ENCODE measurements around the gene EMC8. TPM values are rescaled to one million over a fixed set of nuclear protein-coding genes. Genes with fewer than 3 reads are reported as not detected.

The EMC8 gene
- total and polyA plus RNA-seq, 2 experiments from 2014 or later, result 51.1 to 69.4 TPM

DNA sequence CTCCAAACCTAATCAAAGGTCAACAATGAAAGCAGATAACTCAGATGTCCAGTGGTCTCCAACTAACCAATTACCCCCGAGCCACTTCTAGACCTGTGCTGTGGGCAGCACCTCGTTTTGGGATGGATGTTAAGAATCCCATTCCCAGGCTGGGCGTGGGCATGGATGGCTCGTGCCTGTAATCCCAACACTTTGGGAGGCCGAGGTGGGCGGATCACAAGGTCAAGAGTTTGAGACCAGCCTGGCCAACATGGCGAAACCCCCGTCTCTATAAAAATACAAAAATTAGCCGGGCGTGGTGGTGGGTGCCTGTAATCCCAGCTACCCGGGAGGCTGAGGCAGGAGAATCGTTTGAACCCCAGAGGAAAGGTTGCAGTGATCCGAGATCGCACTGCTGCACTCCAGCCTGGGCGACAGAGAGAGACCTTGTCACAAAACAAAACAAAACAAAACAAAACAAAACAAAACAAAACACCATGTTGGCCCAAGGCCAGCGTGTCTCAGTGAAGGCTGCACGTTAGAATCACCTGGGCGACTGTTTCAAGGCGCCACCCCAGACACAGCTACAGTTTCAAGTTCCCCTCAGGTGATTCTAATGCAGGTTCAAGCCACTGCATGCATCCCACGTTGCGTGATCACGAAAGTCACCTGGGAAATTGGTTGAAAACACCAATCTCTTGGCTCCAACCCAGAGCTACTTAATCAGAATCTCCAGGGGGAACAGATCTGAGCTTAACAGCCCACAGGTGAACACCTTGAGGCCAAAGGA is 21.4 kb upstream of the EMC8 start:
- ATAC-seq (no peak), DNase-seq (ENCODE audit: low spot score) (no peak)
- Histone ChIP-seq H3K27ac (ENCODE audit: low read depth) (no peak overlapping the region), H3F3A (replicated peaks; ENCODE audit: low read depth) (no peaks in the 10 kb centered on the region), H3K4me1 (ENCODE audit: insufficient read depth) (no peaks in the 10 kb centered on the region), H2AFZ (peak overlapping the region; percentile 86; the same call in 1 of the 2 replicates), H3K4me3 (no peak overlapping the region), H3K9me2 (ENCODE audit: insufficient read depth) (peaks cover 7% of the 10 kb centered on the region; the same call in 1 of the 2 replicates), H3K4me2 (no peak overlapping the region), H3K79me2 (replicated peaks; ENCODE audit: insufficient read depth) (no peaks in the 10 kb centered on the region), H3K36me3 (ENCODE audit: insufficient read depth) (no peaks in the 10 kb centered on the region), H4K20me1 (replicated peaks; ENCODE audit: insufficient read depth) (no peaks in the 10 kb centered on the region), H3K27me3 (ENCODE audit: insufficient read depth) (0 out of 2 replicates have a peak, but pooled peaks cover 4% of the 10 kb centered on the region)
- Mint-ChIP-seq H3K4me3 (no peak overlapping the region), H3K27ac (no peak overlapping the region), H3K4me1 (no peaks in the 10 kb centered on the region; the same call in 2 of the 3 replicates), H3K36me3 (ENCODE audit: low read depth) (no peaks in the 10 kb centered on the region), H3K27me3 (ENCODE audit: insufficient read depth, low read depth, poor library complexity) (peaks cover 11% of the 10 kb centered on the region), H3K9me3 (peaks cover 4% of the 10 kb centered on the region; the same call in 1 of the 3 replicates)
- TF ChIP-seq STAT1 (IDR thresholded peaks at IDR 0.05; ENCODE audit: unreplicated experiment), result no peak
- TF ChIP-seq POLR2AphosphoS5 (IDR thresholded peaks at IDR 0.05; ENCODE audit: low read depth), result no peak
- no peak for TF ChIP-seq EZH2 (IDR thresholded peaks at IDR 0.05; ENCODE audit: low read depth, unreplicated experiment)
- no peak for TF ChIP-seq ZNF114 (CRISPR knock-in tag; IDR thresholded peaks at IDR 0.05)
- TF ChIP-seq, protein P1, sequence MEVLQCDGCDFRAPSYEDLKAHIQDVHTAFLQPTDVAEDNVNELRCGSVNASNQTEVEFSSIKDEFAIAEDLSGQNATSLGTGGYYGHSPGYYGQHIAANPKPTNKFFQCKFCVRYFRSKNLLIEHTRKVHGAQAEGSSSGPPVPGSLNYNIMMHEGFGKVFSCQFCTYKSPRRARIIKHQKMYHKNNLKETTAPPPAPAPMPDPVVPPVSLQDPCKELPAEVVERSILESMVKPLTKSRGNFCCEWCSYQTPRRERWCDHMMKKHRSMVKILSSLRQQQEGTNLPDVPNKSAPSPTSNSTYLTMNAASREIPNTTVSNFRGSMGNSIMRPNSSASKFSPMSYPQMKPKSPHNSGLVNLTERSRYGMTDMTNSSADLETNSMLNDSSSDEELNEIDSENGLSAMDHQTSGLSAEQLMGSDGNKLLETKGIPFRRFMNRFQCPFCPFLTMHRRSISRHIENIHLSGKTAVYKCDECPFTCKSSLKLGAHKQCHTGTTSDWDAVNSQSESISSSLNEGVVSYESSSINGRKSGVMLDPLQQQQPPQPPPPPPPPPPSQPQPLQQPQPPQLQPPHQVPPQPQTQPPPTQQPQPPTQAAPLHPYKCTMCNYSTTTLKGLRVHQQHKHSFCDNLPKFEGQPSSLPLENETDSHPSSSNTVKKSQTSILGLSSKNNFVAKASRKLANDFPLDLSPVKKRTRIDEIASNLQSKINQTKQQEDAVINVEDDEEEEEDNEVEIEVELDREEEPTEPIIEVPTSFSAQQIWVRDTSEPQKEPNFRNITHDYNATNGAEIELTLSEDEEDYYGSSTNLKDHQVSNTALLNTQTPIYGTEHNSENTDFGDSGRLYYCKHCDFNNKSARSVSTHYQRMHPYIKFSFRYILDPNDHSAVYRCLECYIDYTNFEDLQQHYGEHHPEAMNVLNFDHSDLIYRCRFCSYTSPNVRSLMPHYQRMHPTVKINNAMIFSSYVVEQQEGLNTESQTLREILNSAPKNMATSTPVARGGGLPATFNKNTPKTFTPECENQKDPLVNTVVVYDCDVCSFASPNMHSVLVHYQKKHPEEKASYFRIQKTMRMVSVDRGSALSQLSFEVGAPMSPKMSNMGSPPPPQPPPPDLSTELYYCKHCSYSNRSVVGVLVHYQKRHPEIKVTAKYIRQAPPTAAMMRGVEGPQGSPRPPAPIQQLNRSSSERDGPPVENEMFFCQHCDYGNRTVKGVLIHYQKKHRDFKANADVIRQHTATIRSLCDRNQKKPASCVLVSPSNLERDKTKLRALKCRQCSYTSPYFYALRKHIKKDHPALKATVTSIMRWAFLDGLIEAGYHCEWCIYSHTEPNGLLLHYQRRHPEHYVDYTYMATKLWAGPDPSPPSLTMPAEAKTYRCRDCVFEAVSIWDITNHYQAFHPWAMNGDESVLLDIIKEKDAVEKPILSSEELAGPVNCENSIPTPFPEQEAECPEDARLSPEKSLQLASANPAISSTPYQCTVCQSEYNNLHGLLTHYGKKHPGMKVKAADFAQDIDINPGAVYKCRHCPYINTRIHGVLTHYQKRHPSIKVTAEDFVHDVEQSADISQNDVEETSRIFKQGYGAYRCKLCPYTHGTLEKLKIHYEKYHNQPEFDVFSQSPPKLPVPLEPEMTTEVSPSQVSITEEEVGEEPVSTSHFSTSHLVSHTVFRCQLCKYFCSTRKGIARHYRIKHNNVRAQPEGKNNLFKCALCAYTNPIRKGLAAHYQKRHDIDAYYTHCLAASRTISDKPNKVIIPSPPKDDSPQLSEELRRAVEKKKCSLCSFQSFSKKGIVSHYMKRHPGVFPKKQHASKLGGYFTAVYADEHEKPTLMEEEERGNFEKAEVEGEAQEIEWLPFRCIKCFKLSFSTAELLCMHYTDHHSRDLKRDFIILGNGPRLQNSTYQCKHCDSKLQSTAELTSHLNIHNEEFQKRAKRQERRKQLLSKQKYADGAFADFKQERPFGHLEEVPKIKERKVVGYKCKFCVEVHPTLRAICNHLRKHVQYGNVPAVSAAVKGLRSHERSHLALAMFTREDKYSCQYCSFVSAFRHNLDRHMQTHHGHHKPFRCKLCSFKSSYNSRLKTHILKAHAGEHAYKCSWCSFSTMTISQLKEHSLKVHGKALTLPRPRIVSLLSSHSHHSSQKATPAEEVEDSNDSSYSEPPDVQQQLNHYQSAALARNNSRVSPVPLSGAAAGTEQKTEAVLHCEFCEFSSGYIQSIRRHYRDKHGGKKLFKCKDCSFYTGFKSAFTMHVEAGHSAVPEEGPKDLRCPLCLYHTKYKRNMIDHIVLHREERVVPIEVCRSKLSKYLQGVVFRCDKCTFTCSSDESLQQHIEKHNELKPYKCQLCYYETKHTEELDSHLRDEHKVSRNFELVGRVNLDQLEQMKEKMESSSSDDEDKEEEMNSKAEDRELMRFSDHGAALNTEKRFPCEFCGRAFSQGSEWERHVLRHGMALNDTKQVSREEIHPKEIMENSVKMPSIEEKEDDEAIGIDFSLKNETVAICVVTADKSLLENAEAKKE (CRISPR knock-in tag; IDR thresholded peaks at IDR 0.05), result no peak
- TF ChIP-seq, protein P2, sequence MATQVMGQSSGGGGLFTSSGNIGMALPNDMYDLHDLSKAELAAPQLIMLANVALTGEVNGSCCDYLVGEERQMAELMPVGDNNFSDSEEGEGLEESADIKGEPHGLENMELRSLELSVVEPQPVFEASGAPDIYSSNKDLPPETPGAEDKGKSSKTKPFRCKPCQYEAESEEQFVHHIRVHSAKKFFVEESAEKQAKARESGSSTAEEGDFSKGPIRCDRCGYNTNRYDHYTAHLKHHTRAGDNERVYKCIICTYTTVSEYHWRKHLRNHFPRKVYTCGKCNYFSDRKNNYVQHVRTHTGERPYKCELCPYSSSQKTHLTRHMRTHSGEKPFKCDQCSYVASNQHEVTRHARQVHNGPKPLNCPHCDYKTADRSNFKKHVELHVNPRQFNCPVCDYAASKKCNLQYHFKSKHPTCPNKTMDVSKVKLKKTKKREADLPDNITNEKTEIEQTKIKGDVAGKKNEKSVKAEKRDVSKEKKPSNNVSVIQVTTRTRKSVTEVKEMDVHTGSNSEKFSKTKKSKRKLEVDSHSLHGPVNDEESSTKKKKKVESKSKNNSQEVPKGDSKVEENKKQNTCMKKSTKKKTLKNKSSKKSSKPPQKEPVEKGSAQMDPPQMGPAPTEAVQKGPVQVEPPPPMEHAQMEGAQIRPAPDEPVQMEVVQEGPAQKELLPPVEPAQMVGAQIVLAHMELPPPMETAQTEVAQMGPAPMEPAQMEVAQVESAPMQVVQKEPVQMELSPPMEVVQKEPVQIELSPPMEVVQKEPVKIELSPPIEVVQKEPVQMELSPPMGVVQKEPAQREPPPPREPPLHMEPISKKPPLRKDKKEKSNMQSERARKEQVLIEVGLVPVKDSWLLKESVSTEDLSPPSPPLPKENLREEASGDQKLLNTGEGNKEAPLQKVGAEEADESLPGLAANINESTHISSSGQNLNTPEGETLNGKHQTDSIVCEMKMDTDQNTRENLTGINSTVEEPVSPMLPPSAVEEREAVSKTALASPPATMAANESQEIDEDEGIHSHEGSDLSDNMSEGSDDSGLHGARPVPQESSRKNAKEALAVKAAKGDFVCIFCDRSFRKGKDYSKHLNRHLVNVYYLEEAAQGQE (IDR thresholded peaks at IDR 0.05; ENCODE audit: unreplicated experiment), result no peak
- no peak for TF ChIP-seq EZH2phosphoT487 (IDR thresholded peaks at IDR 0.05; ENCODE audit: unreplicated experiment)
- TF ChIP-seq, protein P3, sequence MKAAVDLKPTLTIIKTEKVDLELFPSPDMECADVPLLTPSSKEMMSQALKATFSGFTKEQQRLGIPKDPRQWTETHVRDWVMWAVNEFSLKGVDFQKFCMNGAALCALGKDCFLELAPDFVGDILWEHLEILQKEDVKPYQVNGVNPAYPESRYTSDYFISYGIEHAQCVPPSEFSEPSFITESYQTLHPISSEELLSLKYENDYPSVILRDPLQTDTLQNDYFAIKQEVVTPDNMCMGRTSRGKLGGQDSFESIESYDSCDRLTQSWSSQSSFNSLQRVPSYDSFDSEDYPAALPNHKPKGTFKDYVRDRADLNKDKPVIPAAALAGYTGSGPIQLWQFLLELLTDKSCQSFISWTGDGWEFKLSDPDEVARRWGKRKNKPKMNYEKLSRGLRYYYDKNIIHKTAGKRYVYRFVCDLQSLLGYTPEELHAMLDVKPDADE (IDR thresholded peaks at IDR 0.05), result no peak
- TF ChIP-seq JUNB (IDR thresholded peaks at IDR 0.05; ENCODE audit: unreplicated experiment), result no peak
- TF ChIP-seq, protein P4, sequence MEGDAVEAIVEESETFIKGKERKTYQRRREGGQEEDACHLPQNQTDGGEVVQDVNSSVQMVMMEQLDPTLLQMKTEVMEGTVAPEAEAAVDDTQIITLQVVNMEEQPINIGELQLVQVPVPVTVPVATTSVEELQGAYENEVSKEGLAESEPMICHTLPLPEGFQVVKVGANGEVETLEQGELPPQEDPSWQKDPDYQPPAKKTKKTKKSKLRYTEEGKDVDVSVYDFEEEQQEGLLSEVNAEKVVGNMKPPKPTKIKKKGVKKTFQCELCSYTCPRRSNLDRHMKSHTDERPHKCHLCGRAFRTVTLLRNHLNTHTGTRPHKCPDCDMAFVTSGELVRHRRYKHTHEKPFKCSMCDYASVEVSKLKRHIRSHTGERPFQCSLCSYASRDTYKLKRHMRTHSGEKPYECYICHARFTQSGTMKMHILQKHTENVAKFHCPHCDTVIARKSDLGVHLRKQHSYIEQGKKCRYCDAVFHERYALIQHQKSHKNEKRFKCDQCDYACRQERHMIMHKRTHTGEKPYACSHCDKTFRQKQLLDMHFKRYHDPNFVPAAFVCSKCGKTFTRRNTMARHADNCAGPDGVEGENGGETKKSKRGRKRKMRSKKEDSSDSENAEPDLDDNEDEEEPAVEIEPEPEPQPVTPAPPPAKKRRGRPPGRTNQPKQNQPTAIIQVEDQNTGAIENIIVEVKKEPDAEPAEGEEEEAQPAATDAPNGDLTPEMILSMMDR (conservative IDR thresholded peaks at IDR 0.05; ENCODE audit: low read depth in 2 of 2), result no peak
- no peak for TF ChIP-seq ZNF331 (CRISPR knock-in tag; IDR thresholded peaks at IDR 0.05; ENCODE audit: low read depth)
- TF ChIP-seq CREB1 (CRISPR knock-in tag; IDR thresholded peaks at IDR 0.05; ENCODE audit: low read depth), result no peak
- TF ChIP-seq NANOG (IDR thresholded peaks at IDR 0.05; ENCODE audit: borderline replicate concordance), result no peak

Data from GM23338 (cell line).